ENCODE measurements around the gene PPP1R12B. TPM values are rescaled to one million over a fixed set of nuclear protein-coding genes. Genes with fewer than 3 reads are reported as not detected.
A peak's percentile ranks its signal among the peaks of the same experiment; 100 is the strongest.
"Not testable (repeated sequence)": the region's sequence is repeated elsewhere in the genome, so short reads cannot be mapped to it uniquely, and the experiment has no call there.

The PPP1R12B gene
- total RNA-seq, 1 experiment from 2014 or later = 17.0 TPM

GRCh38 chr1:202397256-202397655 lies 48.8 kb downstream of the PPP1R12B start:
- no peaks in the 10 kb centered on the region for H3K27me3 ChIP-seq (replicated peaks; ENCODE audit: insufficient read depth, low read depth, low read length, poor library complexity)
- intact Hi-C loops (cut with micrococcal nuclease; ENCODE audit: unreplicated experiment) = no loop called here
- POLR2A ChIA-PET (ENCODE audit: low non-redundant PET) = no interaction called here
- BruUV-seq (replicated peaks) = no TSS peak
- H3K4me1 ChIP-seq (ENCODE audit: insufficient read depth, low read length, poor library complexity, severe bottlenecking) = no peaks in the 10 kb centered on the region
- DNase-seq (ENCODE audit: low spot score) = no peak
- H3K36me3 ChIP-seq (ENCODE audit: insufficient read depth, low read length, poor library complexity, severe bottlenecking) = no peaks in the 10 kb centered on the region
- no peaks in the 10 kb centered on the region for H3K9me3 ChIP-seq (ENCODE audit: low read depth, low read length, poor library complexity, severe bottlenecking)
- TF ChIP-seq EZH2 (IDR thresholded peaks at IDR 0.05; ENCODE audit: borderline replicate concordance, low read depth, low read length, poor library complexity, severe bottlenecking) = no peak
- no peak for TF ChIP-seq CTCF (conservative IDR thresholded peaks at IDR 0.05; ENCODE audit: low read depth, low read length)
- H3K4me3 ChIP-seq (ENCODE audit: low read depth, low read length, poor library complexity, severe bottlenecking) = no peak overlapping the region
- H3K27ac ChIP-seq (ENCODE audit: low read depth, low read length, poor library complexity, severe bottlenecking) = no peak overlapping the region
- CTCF ChIA-PET = no interaction called here

GRCh38 chr1:202398439-202398838 lies 49.9 kb downstream of the PPP1R12B start:
- H3K4me3 ChIP-seq (ENCODE audit: low read depth, low read length, poor library complexity, severe bottlenecking); H3K9me3 ChIP-seq (ENCODE audit: low read depth, low read length, poor library complexity, severe bottlenecking); intact Hi-C loops (cut with micrococcal nuclease; ENCODE audit: unreplicated experiment); H3K4me1 ChIP-seq (ENCODE audit: insufficient read depth, low read length, poor library complexity, severe bottlenecking); H3K36me3 ChIP-seq (ENCODE audit: insufficient read depth, low read length, poor library complexity, severe bottlenecking); H3K27ac ChIP-seq (ENCODE audit: low read depth, low read length, poor library complexity, severe bottlenecking); DNase-seq (ENCODE audit: low spot score); CTCF ChIA-PET; H3K27me3 ChIP-seq (replicated peaks; ENCODE audit: insufficient read depth, low read depth, low read length, poor library complexity); BruUV-seq (replicated peaks): not testable (repeated sequence)
- POLR2A ChIA-PET (ENCODE audit: low non-redundant PET) = interaction anchor here (0.6 kb wide), 1 partner anchor 22 kb away, joined by 3 read pairs; no protein-coding TSS in a partner anchor

GRCh38 chr1:202401771-202402170 lies 53.3 kb downstream of the PPP1R12B start:
- POLR2A ChIA-PET (ENCODE audit: low non-redundant PET); intact Hi-C loops (cut with micrococcal nuclease; ENCODE audit: unreplicated experiment); DNase-seq (ENCODE audit: low spot score); CTCF ChIA-PET; H3K27me3 ChIP-seq (replicated peaks; ENCODE audit: insufficient read depth, low read depth, low read length, poor library complexity); H3K27ac ChIP-seq (ENCODE audit: low read depth, low read length, poor library complexity, severe bottlenecking); H3K4me3 ChIP-seq (ENCODE audit: low read depth, low read length, poor library complexity, severe bottlenecking); H3K4me1 ChIP-seq (ENCODE audit: insufficient read depth, low read length, poor library complexity, severe bottlenecking); H3K9me3 ChIP-seq (ENCODE audit: low read depth, low read length, poor library complexity, severe bottlenecking); H3K36me3 ChIP-seq (ENCODE audit: insufficient read depth, low read length, poor library complexity, severe bottlenecking); BruUV-seq (replicated peaks): not testable (repeated sequence)
- TF ChIP-seq CTCF (conservative IDR thresholded peaks at IDR 0.05; ENCODE audit: low read depth, low read length) = 0 out of 2 replicates have a peak, but pooled peaks have one; percentile 22

GRCh38 chr1:202403381-202403780 lies 54.9 kb downstream of the PPP1R12B start:
- H3K27ac ChIP-seq (ENCODE audit: low read depth, low read length, poor library complexity, severe bottlenecking); H3K36me3 ChIP-seq (ENCODE audit: insufficient read depth, low read length, poor library complexity, severe bottlenecking); DNase-seq (ENCODE audit: low spot score); CTCF ChIA-PET; H3K9me3 ChIP-seq (ENCODE audit: low read depth, low read length, poor library complexity, severe bottlenecking); BruUV-seq (replicated peaks); H3K4me3 ChIP-seq (ENCODE audit: low read depth, low read length, poor library complexity, severe bottlenecking); intact Hi-C loops (cut with micrococcal nuclease; ENCODE audit: unreplicated experiment); H3K27me3 ChIP-seq (replicated peaks; ENCODE audit: insufficient read depth, low read depth, low read length, poor library complexity); POLR2A ChIA-PET (ENCODE audit: low non-redundant PET); H3K4me1 ChIP-seq (ENCODE audit: insufficient read depth, low read length, poor library complexity, severe bottlenecking): not testable (repeated sequence)

Data from A673 (cell line).